SKM-1 (cell line): ENCODE results near the gene CYP1B1.
A peak's percentile ranks its signal among the peaks of the same experiment; 100 is the strongest.

ENCODE experiments used
- DNase-seq: peaks from one replicate; lab custom pipeline; 2025; ENCODE audit not compliant: unreplicated experiment; lab: John Stamatoyannopoulos, UW

The CYP1B1 gene

DNA sequence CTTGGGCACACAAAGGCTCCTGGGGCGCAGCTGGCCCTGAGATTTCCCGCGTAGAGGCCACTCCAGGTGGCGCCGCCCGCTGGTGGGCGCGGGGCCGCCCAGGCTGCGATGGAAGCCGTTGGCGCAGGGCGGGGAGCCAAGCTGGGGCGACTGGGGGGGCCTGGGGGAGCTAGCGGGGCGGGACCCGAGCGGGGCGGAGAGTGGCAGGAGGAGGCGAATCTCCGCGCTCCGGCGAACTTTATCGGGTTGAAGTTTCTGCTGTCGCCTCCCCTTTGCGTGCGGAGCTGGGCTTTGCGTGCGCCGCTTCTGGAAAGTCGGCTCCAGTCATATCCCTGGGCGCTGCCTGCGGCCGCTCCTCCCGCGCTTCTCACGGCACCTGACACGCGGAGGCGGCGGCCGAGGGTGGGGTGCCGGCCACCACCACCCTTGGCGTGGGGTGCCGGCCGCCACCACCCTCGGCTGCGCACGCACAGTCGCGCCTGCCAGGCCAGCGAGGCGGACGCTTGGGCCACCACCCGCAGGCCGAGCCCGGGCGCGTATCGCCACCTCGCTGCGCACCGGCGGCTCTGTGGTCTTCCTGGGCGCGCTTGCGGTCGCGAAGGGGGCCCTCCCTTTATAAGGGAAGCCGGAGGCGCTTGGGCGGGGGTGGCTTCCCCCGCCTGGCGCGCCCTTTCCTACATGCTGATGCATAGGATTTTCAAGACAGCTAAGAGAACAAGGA, 919 bp upstream of the CYP1B1 start:
- DNase-seq = peak; percentile 77

DNA sequence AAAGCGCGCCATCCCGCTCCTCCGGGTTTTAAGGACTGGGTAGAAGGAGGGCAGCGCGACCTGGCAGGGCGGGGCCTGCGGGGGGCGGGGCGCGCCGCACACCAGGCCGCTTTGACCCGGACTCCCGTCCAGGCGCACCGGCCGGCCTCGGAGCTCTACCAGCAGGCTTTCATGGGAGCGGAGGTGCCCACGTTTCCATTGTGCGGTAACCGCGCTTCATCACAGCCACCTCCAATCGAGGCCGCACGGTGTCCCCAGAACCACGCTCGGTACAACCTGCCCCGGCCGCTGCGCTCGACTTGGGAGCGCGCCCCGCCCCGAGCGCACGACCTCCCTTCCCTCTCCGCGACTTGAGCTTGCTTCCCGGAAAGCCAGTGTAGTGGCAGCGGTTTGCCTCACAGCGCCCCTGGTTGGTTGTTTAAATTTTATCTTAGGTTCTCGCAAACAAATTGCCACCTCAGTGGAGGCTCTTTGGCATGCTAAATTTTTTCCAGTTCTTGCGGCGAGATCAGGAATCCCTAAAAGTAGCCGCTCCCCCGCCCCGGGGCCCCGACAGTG, 280 bp upstream of the CYP1B1 start:
- peak; percentile 66 for DNase-seq

DNA sequence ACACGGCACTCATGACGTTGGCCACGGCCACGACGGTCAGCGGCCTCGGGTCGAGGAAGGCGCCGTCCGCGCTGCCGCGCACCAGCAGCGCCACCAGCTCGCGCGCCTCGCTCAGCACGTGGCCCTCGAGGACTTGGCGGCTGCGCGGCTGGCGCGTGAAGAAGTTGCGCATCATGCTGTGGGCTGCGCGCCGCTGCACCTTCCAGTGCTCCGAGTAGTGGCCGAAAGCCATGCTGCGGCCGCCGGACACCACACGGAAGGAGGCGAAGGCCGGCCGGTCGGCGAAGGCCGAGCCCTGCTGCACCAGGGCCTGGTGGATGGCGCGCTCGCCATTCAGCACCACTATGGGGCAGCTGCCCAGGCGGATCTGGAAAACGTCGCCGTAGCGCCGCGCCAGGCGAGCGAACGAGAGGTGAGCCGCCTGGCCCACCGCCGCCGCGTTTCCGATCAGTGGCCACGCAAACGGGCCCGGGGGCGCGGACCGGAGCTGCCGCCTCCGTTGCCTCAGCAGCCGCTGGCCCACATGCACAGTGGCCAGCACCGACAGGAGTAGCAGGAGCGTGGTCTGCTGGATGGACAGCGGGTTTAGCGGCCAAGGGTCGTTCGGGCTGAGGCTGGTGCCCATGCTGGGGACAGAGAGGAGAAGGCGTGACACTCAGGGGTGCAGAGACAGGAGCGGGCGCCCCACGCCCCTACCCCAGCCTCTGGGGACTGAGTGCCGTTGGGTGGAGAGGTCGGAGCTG, 1.0 kb downstream of the CYP1B1 start:
- no peak for DNase-seq

DNA sequence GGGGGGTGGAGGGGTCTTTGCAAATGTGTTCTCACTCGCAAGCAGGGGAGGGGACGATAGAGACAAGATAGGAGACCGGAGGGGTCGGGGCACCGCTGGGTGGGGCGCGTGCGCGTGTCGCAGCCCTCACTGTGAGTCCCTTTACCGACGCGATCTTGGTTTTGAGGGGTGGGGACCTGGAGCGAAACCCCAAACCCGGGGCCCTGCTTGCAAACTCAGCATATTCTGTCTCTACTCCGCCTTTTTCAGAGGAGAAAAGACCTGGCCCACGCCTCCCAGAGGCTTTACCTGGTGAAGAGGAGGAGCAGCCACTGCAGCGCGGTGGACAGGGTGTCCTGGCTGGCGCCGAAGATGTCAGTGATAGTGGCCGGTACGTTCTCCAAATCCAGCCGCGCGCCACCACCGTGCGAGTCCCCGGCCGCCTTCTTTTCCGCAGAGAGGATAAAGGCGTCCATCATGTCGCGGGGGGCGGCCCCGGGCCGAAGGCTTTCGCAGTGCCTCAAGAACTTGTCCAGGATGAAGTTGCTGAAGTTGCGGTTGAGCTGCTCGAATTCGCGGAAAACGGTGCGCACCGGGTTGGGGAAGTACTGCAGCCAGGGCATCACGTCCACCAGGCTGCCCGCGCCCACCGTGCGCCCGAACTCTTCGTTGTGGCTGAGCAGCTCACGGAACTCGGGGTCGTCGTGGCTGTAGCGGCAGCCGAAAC, 1.7 kb downstream of the CYP1B1 start:
- DNase-seq = no peak

DNA sequence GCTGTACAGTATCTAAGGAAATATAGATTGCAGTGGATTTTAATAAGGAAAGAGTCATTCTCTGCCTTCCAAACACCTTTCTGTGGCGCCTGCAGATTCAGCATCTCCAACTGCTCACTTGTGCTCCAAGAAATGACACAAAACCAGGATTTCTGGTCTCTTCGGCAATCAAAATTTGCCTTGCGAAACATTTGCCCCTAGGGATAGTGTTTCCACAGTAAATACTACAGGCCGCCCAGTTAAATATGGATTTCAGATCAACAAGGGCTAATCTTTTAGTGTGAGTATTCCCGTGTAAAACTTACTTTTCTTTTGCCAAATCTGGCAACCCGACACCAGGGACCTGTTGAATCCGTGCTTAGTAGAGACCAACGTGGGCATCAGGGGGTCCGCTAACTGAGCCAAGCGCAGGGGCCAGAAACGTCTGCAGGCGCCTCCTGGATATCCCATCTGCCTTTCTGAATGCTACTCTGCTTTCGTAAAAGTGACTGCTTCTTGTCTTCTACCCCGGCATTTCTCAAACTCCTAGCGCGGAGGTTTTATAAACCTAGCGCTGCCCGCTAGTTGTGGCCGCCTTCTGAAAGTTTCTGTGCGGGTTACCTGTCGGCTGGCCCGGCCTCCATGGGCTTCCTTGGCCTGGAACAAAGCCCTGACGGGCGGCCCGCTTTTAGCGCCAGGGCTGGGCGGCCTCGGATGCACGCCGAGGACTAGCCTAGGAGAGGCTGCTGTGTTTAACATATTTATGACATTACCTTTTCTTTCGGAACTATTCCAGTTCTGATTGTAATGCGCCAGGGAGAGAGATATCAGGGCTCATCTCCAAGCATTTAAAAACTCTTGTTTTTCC, 2.5 kb downstream of the CYP1B1 start:
- no peak for DNase-seq

DNA sequence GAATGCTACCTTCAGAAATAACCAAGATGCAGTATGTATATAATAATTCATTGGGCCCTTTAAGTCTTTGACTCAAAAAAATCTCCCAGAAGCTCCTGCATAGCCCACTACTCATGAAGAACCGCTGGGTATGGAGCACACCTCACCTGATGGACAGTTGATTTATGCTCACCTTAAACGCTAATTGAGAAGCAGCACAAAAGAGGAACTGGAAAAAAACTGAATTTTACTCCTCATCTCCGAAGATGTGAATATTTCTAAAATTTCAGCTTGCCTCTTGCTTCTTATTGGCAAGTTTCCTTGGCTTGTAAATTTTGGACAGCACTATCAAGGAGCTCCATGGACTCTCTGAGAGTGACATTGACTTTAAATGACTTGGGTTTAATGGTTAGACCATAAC, 5.5 kb downstream of the CYP1B1 start:
- no peak for DNase-seq

DNA sequence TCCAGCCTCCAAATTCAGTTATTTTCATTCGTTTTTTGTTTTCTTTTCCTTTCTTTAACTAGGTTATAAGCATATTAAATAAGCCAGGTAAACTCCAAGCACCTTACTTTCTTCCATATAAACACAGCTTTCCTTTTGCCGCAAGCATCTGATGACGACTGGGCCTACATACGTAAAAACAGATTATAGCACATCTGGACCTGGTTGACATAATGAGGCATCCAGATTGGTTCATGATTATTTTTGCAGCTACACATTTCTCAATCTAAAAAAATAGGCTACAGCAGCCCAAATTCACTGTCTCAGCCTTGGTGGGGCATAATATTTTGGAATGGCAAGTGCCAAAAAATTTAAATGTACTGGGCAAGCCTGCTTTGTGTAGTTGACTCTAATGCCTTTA, 7.7 kb downstream of the CYP1B1 start:
- DNase-seq = no peak

DNA sequence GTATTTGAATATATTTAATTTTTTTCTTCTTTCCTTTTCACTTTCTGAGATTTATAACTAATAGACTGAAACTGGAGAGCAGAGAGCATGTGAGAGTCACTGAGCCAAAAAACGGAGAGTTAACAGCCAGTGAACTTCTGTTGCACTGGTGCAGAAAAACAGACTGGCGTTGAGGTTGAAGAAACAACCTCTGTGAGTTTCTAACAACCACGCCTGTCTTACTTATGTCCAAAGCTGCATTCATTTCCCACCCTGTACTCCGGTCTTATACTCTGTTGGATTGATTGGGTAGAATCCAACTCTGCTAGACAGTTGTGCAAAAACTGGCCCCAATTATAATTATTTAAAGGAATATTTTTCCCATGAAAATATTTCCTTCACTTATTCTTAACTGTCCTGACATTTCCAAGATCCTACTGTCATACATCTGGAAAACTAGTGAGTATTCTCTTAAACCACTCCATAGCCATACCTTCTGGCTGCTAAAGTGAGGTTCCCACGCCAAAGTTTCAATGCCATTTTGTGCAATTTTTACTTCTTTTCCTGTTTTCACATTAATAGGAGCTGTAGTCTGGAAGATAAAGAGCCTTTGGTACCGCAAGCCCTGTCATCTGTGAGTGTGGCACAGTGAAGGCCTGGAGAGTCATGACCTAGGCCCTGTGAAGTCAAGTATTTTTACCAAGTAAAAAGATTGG, 9.4 kb downstream of the CYP1B1 start:
- DNase-seq = no peak

DNA sequence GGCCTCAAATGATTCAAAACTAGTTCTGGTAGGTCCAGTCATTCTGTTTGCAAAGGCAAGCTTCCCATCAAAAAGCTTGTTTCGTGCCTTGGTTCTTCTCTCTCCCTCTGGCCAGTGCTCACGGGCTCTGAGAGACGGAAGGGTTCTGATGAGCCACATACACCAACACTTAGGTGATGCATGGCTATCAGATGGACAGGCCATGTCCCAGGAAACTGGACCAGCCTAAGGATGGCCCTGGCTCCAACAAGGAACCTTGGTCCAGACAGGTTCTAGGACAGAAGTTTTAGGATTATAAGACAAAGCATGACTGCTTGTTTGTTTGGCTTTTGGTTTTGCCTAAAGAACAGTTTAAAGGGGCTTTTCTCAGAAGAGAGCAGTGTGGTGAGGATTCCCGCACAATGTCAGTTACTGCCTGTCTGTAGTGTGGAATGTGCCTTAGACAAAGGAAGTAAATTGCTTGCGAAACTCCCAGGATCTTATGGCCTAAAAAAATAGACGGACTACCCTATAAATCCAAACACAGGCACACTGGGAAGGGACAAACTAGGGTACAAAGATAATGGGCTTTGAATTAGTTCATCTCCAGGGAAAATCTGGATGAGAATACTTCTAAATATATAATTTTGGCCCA, 10.3 kb downstream of the CYP1B1 start:
- DNase-seq = no peak

DNA sequence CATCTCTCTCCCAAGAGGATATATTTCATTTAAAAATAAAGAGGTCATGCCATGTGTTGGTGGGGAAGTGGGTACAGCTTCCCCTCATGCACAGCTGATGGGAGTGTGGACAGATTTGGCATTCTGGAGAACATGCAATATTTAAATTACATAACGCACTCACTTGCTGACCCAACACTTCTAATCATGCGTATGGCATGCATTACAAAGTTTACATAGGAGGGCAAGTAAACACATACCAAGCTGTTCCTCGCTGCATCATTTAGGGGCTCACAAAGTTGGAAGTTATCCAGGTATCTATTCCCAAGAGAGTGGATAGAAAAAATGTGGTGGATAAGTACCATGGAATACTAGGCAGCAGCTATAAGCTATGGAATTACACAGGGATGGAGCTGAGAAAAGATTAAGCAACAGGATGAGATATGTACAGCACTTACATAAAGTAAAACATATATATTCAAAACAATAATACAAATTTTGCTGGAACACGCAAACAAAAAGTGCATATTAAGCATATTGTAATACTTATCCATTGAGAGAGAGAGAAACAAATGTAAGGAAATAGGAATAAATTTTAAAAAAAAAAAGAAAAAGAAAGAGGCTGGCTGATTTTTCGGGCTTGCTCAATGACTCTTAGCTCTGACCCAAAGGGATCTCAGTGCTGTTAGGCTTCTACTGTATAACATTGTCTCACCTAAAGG, 11.0 kb downstream of the CYP1B1 start:
- no peak for DNase-seq

DNA sequence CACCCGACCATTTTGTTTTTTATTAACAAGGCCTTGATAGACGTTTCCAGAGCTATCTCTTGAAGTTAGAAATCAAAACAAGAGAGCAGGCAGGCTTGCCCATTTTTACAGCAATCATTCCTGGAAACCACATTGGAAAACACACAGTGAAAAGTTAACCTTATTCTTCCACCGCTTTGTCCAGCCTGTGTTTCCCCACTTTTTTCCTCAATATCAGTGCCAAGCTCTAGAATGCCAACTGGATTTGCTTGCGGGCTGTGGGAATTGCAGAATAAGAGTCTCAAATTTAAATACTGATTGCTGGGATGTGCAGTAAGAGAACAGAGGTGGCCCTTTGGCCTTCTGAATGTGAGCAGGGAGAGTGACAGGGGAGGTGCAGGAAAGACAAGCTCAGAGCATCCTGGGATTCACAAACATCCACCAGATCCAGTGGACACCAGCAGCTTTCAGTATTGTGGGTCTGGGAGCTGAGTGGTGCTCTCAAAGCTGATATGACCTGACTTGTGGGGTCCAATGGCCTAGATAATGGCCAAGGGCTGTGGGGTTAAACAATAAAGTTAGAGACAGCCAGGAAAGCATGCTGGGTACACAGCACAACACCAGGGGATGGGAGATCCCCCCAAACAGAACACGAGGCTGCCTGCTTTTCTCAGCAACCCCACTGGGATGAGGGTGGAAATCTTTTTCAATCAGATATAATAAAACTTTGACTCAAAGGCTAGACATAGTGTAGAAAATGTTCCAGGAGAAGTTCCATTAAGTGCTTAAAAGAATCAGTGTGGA, 15.5 kb downstream of the CYP1B1 start:
- DNase-seq = no peak

DNA sequence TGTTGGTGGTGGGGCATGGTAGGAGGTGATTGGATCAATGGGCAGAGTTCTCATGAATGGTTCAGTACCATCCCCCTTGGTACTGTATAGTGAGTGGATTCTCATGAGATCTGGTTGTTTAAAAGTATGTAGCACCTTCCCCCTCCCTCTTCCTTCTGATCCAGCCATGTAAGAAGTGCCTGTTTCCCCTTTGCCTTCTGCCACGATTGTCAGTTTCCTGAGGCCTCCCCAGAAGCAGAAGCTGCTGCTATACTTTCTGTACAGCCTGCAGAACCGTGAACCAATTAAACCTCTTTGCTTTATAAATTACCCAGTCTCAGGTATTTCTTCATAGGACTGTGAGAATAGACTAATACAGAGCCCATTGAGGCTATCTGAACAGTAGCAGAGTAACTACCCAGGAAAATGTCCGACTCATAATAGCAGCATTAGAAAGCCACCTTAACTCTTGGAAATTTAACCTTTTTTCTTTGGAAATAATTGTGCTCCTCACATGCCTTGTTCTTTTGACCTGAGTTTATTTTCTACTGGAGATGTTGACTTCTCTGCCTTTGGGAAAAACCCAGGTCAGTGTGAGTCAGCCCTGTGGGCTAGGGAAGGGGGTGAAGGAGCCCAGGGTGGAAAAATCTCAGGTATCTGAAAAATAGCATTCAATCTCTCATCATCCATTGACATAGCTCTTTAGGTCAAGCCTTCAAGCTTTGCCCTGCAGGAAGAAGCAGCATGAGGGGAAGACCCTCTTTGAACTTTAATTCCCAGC, 18.1 kb downstream of the CYP1B1 start:
- peak; percentile 27 for DNase-seq

DNA sequence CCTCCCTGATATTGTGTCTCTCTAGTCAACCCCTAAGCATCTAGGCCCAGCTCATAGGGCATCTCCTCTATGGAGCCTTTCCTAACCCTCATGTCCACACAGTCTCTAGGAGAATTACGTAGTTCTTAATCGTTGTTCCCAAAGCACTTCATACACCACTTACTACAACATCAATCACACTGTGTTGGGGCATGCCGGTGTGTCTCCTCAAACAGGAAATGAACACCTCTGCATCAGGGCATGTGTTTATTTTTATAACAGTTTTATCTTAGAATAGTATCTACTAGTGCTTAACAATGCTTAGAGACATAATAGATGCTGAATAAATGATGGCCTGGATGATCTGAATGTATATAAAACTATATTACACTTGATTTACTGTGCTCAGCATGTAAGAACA, 19.7 kb downstream of the CYP1B1 start:
- no peak for DNase-seq

DNA sequence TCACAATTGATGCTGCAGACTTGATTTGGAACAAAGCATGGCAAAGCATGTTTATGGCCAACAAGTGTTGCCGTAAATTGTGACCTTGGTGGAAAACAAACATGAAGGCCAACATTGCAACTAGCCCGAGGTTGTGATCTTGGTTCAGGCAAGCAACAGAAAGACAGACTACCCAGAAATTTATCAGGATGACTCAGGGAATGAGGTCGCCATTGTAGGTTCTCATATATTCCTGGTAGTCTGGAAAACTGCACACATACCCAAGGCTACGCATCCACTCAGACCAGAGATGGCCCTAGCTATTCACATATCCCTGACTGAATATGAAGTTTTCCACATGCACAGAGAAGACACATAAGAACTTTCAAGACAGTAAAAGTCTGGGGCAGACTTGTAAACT, 30.1 kb downstream of the CYP1B1 start:
- DNase-seq = no peak

DNA sequence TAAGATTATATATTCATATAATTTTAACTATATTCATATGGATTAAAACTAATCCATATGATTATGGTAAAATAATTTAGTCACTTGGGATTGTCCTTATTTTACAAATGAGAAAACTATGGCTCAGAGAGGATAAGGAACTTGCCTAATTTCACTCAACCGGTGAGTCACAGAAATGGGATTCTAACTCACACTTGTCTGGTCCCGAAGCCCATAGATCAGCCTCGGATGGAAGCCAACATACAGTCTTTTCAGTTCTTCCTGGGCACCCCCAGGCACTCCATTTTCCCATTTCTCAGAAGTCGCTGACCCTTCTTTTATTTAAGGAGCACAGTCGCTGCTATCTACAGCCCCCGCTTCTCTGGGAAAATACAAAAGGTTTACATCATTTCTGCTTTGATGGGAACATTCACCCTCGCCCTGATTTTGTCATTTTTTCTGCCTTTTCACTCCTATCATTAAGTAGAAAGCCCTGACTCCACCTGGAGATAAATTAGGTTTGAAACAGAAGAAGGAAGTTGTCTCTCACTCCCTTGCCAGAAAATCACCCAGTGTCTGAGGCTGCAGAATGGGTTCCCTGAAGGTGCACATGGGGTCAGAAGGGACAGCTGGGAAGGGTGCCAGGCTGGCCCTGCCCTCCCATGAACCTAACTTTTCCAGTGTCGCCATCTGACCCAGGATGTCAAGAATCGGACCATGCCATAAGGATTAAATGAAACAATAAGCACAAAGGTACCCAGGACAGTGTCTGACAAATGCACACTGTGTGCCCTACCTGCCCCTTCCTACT, 36.6 kb downstream of the CYP1B1 start:
- DNase-seq = no peak

DNA sequence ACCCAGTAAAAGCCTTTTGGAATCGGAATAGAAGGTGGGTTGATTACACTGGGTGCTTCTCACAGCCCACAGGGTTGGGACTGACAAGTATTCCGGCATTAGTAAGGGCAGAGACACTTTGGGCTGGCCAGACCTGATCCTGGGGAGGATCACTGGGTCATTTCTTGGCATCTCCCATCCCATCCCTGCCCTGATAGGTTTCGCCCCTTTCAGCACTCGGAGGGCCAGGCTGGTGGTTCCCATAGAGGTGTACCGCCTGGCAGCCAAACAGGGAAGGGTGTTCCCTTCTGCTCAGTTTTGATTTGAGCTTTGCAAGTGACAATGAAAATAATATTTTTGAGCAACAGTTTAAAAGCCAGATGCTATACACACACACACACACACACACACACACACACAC, 37.3 kb downstream of the CYP1B1 start:
- DNase-seq = no peak
